CMK (cell line): ENCODE results near the gene MFAP3L.

Experiments used
- DNase-seq: peaks from one replicate; pipeline ENCODE4 v3.0.0-alpha.2; 2010; ENCODE audit warnings: low read depth

The MFAP3L gene

GRCh38 chr4:169940460-169940859 is 85.7 kb downstream of the MFAP3L start:
- no peak for DNase-seq
